Pericardium fibroblast (primary cell): ENCODE measurements around the gene ONECUT3. TPM values are rescaled to one million over a fixed set of nuclear protein-coding genes. Genes with fewer than 3 reads are reported as not detected.

Experiments
- total RNA-seq: library from RNA; depleted of rRNA; stranded (reverse); fragments of >200 nt; gene quantifications from 2 replicates; pipeline ENCODE4 v1.2.3, GENCODE V29; 2015

ONECUT3 gene
- total RNA-seq = not detected in 2 replicates

GRCh38 chr19:1752757-1753728, at the start of gene ONECUT3:
ONECUT3 (plus strand) TSS chr19:1753506; CDS start chr19:1753663, 157 bp downstream.

GRCh38 chr19:1811942-1812425, 58.7 kb downstream of the ONECUT3 start, which contains the start of gene ATP8B3:
ATP8B3 (minus strand) TSS chr19:1812276; CDS start chr19:1811736, 540 bp downstream.

Other genes starting within 250 kb of the ONECUT3 start
- gene ADAMTSL5, start 240.5 kb upstream of the ONECUT3 start, total RNA-seq = 8.8 and 14.8 TPM in 2 replicates
- gene PLK5, start 229.4 kb upstream of the ONECUT3 start, total RNA-seq = not detected in 2 replicates
- 40.6 and 46.9 TPM in 2 replicates for gene MEX3D, start 185.2 kb upstream of the ONECUT3 start, total RNA-seq
- gene MBD3, start 160.6 kb upstream of the ONECUT3 start, total RNA-seq = 106 and 111 TPM in 2 replicates
- 75.7 and 111 TPM in 2 replicates for gene UQCR11, start 148.0 kb upstream of the ONECUT3 start, total RNA-seq
- 102 and 115 TPM in 2 replicates for gene TCF3, start 100.9 kb upstream of the ONECUT3 start, total RNA-seq
- 1.2 and 1.4 TPM in 2 replicates for gene ATP8B3, start 58.8 kb downstream of the ONECUT3 start, total RNA-seq
- 5.5 and 8.8 TPM in 2 replicates for gene REXO1, start 95.0 kb downstream of the ONECUT3 start, total RNA-seq
- gene KLF16, start 110.1 kb downstream of the ONECUT3 start, total RNA-seq = 7.6 and 22.5 TPM in 2 replicates
- gene ABHD17A, start 132.0 kb downstream of the ONECUT3 start, total RNA-seq = 122 and 178 TPM in 2 replicates
- 3.2 and 5.4 TPM in 2 replicates for gene ADAT3, start 151.9 kb downstream of the ONECUT3 start, total RNA-seq
- gene SCAMP4, start 151.9 kb downstream of the ONECUT3 start, total RNA-seq = 102 and 104 TPM in 2 replicates
- gene CSNK1G2, start 187.7 kb downstream of the ONECUT3 start, total RNA-seq = 57.0 and 59.2 TPM in 2 replicates